Measurements from ENCODE around the gene PAM16. TPM values are rescaled to one million over a fixed set of nuclear protein-coding genes. Genes with fewer than 3 reads are reported as not detected.
"Not testable (repeated sequence)": the region's sequence is repeated elsewhere in the genome, so short reads cannot be mapped to it uniquely, and the experiment has no call there.

Gene PAM16
- total RNA-seq, 1 donor from 2014 or later: 15.5 TPM

DNA sequence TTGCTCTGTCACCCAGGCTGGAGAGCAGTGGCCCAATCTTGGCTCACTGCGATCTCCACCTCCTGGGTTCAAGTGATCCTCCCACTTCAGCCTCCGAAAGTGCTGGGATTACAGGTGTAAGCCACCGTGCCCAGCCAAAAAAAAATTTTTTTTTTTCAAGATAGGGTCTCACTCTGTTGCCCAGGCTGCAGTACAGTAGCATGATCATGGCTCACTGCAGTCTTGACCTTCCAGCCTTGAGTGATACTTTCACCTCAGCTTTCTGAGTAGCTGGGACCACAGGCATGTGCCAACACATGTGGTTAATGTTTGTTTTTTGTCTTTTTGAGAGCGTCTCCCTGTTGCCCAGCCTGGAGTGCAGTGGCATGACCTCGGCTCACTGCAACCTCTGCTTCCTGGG, 1.7 kb upstream of the PAM16 start:
- no peak for DNase-seq

DNA sequence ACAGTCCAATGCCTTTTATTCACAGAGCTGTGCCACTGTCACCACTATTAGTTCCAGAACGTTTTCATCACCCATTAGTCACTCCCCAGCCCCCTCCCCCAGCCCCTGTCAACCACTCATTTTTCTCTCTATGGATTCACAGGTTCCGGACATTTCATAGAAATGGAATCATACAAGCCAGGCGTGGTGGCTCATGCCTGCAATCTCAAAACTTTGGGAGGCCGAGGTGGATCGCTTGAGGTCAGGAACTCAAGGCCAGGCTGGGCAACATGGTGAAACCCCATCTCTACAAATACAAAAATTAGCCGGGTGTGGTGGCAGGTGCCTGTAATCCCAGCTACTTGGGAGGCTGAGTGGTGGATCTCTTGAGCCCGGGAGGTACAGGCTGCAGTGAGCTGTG, 759 bp upstream of the PAM16 start:
- DNase-seq: no peak

DNA sequence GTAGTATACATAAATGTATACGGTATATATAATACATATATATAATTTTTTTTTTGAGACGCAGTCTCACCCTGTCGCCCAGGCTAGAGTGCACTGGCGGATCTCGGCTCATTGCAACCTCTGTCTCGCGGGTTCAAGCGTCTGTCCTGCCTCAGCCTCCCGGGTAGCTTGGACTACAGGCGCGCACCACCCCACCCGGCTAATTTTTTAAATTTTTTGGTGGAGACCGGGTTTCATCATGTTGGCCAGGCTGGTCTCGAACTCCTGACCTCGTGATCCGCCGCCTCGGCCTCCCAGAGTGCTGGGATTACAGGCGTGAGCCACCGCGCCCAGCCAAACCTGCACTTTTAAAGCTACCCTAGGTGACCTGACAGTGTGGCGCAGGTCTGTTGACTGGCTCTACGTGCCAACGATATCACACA, 745 bp downstream of the PAM16 start:
- DNase-seq: no peak

DNA sequence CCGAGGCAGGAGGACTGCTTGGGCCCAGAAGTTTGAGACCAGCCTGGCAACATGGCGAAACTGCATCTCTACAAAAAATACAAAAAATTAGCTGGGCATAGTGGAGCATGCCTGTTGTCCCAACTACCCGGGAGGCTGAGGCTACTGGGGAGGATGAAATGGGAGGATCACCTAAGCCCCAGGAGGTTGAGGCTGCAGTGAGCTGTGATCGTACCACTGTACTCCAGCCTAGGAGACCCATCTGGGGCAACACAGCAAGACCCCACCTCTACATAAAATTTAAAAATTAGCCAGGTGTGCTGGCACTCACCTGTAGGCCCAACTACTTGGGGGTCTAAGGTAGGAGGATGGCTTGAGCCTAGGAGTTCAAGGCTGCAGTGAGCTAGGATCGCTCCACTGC, 1.8 kb downstream of the PAM16 start:
- no peak for DNase-seq

DNA sequence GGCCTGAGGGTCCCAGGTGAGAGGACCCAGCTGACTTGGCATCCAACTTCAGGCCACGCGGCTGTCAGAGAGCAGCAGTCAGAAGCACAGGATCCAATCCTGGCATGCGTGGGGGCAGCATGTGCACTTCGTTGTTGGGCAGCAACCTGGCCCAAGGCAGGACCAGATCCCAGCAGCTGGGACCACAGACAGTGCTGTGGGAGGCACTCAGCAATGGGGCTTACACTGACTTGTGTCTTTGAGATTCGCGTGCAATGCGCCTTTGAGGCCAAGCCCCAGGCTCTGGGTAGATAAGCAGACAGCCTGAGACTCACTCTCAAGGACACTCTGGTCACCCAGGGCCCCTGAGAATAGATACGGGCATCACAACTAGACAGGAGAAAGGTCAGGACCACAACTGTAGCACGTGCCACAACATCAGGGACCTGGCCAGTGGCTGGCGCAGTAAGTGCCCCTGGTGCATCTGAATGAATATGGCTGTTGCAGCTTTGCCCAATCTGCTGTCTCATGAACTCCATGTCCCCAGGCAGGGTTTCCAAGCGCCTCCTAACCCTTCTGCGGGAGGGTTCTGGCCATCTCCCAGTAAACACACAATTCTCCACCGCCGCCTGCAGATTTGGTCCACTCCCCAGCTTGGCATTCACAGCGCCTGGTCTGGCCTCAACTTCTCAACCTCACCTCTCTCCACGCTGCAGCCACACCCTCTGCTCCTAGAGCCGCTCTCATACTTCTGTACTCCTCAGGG, 3.2 kb downstream of the PAM16 start:
- DNase-seq: no peak

DNA sequence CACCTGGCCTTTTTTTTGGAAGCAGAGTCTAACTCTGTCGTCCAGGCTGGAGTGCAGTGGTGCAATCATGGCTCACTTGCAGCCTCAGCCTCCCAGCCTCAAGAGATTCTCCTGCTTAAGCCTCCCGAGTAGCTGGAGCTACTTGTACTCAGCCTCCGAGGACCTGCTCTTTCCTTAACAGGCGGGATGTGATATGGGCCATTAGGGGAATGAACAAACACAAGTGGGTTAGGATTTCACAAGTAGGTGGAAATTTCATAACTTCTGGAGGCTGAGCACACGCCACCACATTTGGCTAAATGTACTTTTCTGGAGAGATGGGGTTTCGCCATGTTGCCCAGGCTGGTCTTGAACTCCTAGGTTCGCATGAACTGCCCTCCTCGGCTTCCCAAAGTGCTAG, 4.1 kb downstream of the PAM16 start:
- DNase-seq: no peak

DNA sequence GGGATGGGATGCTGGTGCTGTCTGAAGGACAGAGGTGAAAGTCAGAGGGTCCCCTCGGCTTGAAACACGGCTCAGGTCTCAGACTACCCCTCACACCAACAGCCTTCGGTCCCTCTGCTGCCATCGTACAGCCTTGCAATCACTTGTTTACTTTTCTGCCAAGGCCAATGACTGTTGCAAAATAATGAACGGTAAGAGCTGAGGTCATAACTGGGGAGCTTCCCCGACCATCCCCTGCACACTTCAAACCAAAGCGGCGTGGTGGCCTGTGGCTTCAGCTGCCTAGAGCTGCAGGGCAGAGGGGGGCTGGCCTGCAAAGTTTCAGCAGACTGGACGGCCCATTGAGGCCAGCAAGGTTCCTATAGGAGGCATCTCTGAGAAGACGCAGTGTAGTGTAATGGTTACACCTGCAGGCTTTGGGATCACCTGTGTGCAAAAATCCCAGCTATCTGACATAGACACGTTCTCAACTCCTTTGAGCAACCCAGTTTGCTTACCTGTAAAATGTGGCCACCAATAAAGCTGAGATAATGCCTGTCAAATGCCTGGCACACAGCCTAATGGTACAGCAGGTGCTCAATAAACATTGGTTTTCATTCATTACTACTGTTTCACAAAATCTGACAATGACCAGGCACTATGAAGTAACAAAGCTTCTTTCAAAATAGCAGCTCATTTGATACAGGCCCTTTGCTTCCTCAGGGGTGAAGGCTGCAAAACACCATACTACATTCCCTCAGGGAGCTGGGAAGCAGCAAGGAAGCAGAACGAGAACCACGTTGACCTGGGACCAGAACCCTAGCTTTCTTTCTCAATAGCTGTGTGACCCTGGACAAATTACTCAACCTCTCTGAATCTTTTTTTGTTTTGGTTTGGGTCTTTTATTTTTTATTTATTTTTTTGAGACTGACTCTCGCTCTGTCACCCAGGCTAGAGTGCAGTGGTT, 5.0 kb downstream of the PAM16 start:
- DNase-seq: no peak

DNA sequence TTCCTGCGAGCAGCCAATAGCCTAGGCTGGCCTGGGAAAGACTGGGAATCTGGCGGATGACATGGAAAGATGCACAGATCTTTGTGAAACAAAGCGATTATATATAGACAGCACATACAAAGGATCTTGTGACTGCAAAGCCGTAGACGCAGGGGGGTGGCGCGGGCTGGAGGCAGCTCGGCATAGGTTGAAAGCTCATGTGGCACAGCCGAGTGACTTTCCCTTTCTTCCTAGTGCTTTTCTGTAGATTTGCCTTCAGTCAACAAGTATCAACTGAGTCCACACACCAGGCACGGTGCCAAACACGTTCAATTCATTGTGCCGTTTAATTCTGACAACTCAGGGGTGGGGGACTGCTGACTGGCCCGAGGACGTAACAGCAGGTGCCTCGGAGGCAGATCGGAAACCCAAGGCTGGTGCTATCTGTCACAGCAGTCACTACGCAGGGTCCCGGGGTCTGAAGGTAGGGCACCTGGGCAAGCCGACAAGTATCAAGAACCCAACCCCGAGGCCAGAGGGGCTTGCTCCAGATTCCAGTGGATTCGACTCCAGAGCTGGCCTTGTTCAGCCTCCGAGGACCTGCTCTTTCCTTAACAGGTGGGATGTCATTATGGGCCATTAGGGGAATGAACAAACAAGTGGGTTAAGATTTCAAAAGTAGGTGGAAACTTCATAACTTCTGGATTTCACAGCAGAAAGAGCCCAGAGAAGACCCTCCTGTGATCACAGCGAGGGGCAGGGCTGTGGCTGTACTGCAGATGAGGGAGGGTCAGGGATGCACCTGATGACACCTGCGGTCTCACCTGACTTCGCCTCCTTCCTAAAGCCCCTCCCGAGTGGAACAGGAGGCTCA, 5.9 kb downstream of the PAM16 start:
- DNase-seq: peak; percentile 10

DNA sequence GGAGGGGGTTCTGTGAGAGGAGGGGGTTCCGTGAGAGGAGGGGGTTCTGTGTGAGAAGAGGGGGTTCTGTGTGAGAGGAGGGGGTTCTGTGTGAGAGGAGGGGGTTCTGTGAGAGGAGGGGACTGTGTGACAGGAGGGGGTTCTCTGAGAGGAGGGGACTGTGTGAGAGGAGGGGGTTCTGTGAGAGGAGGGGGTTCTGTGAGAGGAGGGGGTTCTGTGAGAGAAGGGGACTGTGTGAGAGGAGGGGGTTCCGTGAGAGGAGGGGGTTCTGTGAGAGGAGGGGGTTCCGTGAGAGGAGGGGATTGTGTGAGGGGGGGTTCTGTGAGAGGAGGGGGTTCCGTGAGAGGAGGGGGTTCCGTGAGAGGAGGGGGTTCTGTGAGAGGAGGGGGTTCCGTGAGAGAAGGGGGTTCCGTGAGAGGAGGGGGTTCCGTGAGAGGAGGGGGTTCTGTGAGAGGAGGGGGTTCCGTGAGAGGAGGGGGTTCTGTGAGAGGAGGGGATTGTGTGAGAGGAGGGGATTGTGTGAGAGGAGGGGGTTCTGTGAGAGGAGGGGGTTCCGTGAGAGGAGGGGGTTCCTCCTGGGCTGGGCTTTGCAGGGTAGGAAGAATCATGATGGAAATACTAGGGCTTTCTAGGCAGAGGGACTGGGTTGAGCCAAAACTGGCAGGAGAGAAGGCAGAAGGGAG, 6.7 kb downstream of the PAM16 start:
- not testable (repeated sequence) for DNase-seq

DNA sequence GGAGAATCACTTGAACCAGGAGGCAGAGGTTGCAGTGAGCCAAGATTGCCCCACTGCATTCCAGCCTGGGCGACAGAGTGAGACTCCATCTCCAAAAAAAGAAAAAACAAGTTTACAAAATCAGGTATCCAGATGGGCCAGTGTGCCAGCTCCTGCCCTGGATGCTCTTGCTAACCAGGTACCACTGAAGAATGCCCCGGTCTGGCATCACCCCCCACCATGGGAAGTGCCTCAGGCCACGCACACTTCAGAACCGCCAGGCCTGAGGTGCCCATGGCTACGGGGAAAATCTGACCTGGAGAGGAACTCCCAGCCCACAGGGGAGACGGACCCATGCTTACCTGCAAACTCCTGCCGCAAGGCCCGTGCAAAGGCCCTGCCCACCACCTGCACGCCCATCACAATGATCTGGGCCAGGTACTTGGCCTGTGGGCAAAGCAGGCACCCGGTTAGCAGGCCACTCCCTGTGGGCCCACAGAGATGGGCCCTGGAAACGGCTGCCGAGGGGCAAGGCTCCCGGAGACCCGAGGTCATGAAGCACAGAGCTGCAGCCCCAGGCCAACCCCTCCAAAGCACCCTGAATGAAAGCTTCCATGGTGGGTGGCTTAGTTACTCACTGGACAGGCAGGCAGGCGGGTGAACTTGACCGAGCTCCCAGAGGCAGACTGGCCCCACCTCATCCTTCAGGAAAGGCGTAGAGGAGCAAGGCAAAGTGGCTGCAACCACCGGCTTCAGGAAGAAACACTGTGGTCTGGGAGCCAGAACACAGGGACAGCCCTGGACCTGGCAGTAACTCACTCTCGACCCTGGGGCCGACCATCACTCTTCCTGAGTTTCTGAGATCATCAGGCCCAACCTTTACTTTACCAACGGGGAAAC, 8.0 kb downstream of the PAM16 start:
- no peak for DNase-seq

DNA sequence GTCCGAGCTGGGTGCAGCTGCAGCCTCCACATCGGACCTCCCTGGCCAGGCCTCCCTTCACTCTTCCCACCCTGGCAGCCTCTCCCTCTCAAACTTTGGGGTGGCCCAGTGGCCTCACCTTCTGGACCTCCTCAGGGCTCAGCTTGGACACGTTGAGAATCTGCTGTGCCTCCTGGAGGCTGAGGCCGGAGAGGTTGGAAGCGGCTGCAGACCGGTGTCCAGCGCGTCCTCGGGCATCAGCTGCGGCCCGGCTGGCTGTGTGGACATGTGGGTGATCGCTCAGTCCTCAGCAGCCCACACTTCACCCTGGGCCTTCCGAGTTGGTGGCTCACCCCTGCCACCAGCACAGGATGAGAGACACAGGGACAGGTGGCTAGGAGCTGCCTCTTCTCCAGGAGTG, 9.9 kb downstream of the PAM16 start:
- DNase-seq: no peak

DNA sequence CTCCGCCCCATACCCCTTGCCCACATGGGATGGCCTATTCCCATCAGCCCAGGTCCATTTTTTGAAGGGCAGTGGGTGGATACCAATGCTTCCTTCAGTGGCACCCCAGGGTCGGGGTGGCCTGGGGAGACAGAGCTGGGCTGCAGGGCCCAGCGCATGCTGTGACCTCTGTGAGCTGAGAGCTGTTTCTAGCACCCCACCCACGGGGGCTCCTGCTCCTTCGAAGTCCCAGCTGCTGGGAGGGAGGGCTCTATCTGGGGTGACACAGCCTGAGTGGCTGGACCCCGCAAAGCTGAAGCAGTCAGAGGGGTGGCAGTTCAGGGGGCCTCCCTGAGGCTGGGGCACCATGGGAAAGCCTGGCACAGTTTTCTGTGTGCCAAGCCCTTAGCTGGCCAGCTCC, 10.7 kb downstream of the PAM16 start:
- no peak for DNase-seq

DNA sequence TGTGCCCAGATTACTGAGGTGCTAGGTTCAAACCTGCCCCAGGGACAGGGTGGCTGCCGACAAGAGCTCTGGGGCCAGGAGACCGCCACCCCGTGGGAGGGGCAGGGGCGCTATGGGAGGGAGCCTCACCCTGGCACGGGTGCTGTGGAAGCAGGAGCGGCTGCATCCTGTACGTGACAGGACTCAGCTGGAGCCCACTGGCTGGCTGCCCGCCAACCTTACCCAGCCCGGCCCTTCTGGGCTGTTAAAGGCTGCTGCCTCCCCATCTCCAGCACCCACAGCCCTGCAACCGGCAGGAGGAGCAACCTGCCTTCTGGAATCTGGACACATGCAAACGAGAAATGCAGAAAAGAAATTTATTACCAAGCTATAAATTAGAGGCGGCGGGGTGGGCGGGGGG, 11.2 kb downstream of the PAM16 start:
- DNase-seq: peak; percentile 73

DNA sequence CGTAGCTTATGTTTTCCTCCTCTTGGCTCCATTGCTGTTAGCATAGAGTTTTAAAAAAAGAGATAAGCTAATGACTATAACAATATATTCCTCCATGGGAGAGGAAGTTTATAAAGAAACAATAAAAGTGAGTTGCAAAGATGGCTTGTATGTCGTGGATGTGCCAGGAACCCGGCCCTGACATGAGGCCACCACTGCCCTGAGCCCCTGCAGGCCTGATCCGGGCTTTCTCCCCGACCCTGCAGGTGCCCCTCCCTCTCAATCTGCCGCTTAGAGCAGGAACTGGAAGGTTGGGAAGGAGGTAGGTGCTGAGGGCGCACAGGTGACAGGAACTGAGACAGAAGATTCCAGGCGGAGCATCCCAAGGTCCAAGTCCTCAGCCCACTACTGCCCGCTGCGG, 11.7 kb downstream of the PAM16 start:
- DNase-seq: no peak

DNA sequence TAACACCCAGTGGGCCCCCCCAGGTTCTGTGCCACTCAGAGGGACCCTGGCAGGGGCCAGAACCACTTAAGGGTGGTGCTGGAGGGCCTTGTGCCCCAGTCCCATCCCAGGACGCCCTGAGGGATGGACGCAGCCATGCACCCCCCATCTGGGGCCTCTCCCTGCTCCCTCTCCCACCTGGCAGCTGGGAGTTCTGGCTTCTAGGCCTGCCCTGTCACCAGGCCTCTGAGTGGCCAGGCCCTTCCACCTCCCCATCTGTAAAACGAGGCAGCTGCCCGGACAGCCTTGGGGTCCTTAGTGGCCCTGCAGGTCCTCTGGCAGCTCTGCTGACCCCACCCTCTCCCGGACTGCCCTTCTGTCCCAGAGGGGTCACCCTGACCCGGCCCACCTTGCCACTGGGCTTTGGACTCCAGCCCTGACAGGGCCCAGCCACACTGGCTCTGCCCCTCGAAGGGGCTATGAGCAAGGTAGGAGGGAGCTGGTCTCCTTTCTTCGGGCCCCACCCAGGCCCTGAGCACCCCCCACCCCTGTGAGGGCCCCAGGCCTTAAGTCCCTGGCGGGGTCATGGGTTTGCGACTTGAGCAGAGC, 12.3 kb downstream of the PAM16 start:
- no peak for DNase-seq

DNA sequence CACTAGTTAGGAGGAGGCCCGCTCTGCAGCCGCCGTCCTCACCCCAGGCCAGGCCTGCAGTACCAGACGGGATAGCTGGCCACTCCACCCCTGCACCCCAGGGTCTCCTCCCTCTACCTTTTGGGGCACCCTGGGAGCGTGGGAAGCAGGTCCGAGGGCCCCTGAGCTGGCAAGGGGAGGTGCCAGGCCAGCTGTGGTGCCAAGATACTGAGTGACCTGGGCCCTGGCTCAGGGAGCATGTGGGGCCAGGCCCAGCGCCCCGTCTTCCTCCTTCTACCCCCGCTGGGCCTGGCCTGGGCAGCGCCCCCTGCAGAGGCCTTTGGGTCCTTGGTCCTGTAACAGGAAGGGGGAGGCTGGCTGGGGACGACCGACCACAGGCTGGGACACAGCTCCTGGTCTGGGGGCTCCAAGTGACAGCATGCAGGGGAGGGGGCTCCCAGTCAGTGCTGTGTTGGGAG, 13.0 kb downstream of the PAM16 start:
- no peak for DNase-seq

DNA sequence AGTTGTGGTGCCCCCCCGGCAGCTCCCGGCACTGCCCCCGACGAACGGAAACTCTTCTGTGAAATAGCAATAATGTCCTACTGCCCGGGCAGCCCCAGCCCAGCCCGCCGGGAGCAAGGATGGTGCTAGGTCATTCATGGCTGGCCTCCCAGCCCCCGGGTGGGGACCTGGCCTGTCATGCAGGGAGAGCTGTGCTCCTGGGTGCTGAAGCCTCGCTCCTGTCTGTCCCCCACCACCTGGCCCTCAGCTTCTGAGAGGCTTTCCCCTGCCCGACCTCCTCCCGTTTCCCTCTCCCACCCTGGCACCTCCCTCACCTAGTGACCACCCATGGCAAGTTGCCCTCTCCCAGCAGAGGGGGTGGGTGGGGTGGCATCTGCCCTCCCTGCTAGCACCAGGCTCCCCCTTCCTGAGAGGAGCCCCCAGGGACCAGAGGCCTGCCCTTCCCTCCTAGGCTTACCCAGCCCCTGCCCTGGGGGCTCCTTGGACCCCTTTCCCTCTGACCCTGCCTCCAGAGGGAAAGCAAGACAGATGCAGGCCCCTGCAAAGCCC, 13.5 kb downstream of the PAM16 start:
- no peak for DNase-seq

DNA sequence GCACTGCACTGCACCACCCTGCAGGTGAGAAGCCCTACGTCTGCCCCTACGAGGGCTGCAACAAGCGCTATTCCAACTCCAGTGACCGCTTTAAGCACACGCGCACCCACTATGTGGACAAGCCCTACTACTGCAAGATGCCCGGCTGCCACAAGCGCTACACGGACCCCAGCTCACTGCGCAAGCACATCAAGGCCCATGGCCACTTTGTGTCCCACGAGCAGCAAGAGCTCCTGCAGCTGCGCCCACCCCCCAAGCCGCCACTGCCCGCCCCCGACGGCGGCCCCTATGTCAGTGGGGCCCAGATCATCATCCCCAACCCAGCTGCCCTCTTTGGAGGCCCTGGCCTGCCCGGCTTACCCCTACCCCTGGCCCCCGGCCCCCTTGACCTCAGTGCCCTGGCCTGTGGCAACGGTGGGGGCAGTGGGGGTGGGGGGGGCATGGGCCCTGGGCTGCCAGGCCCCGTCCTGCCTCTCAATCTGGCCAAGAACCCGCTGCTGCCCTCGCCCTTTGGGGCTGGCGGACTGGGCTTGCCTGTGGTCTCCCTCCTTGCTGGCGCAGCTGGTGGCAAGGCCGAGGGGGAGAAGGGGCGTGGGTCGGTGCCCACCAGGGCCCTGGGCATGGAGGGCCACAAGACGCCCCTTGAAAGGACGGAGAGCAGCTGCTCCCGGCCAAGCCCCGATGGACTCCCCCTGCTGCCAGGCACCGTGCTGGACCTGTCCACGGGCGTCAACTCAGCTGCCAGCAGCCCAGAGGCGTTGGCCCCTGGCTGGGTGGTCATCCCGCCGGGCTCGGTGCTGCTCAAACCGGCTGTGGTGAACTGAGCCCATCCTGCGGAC, 14.2 kb downstream of the PAM16 start:
- no peak for DNase-seq

DNA sequence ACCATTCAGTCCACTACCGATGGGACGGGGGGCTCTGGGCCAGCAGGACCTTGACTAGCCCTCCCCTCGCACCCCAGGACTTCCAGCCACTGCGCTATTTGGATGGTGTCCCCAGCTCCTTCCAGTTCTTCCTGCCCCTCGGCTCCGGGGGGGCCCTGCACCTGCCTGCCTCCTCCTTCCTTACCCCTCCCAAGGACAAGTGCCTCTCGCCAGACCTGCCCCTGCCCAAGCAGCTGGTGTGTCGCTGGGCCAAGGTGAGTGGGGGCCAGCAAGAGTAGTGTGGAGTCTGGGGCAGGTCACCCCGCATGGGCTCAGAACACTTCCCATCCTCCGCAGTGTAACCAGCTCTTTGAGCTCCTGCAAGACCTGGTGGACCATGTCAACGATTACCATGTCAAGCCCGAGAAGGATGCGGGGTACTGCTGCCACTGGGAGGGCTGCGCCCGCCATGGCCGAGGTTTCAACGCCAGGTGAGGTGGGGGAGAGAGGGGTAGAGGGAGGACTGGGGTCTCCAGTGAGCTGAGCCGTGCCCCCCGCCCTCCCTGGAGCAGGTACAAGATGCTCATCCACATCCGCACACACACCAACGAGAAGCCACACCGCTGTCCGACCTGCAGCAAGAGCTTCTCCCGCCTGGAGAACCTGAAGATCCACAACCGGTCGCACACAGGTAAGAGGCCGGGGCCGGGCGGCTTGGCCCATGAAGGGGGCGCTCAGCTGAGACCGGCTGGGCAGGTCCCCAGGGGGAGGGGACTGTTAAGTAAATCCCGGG, 16.2 kb downstream of the PAM16 start:
- DNase-seq: no peak

All from dermis blood vessel endothelial cell (primary cell).